HCT116 (cell line): Measurements from ENCODE around the gene EYA4. TPM values are rescaled to one million over a fixed set of nuclear protein-coding genes. Genes with fewer than 3 reads are reported as not detected.

ENCODE experiments used
- ATAC-seq: fragments of 200-7000 bp; cut with Tn5 transposase; 2 replicates; pipeline ENCODE4 v1.9.1; 2020; ENCODE audit warnings: mild to moderate bottlenecking, moderate library complexity
- BruUV-seq: library from RNA; stranded (reverse); fragments of 400-500 nt; replicated peaks from 2 replicates; lab custom pipeline; 2021; lab: Mats Ljungman, UMichigan
- CTCF ChIA-PET: fragments of 300-600 bp; sonication (Branson Sonifier 250); formaldehyde crosslinking; loops from one replicate; lab custom pipeline; 2021; ENCODE audit warnings: antibody characterized with exemption; lab: Charles Lee
- POLR2A ChIA-PET: fragments of 300-600, 350-600 bp; sonication (Branson Sonifier 250); formaldehyde crosslinking; loops from one replicate; lab custom pipeline; 2021; ENCODE audit warnings: antibody characterized with exemption; lab: Charles Lee
- RAD21 ChIA-PET, 2 experiments: fragments of 300-600 bp; sonication (Branson Sonifier 250); formaldehyde crosslinking; loops; one replicate each; lab custom pipeline; 2023; ENCODE audit warnings: low total read pairs in 2 of 2; ENCODE audit not compliant: uncharacterized antibody in 2 of 2, unreplicated experiment in 2 of 2, low non-redundant PET in 1 of 2; lab: Charles Lee
- DNase-seq: peaks from one replicate; pipeline ENCODE4 v3.0.0-alpha.2; 2010; ENCODE audit warnings: low read depth, low spot score
- H2AFZ ChIP-seq: fragments of 200-600 bp; shearing (Covaris generic), sonication (generic); 2 replicates; pipeline ENCODE4 v1.6.1; 2017; ENCODE audit warnings: low read depth, mixed run types, mixed read lengths, antibody characterized with exemption, low read length; ENCODE audit not compliant: poor library complexity, severe bottlenecking
- H3K27ac ChIP-seq: 2 replicates; pipeline ENCODE4 v1.5.1; 2012; ENCODE audit warnings: low read depth, low read length
- H3K27me3 ChIP-seq: fragments of 200-600 bp; sonication (generic); 2 replicates; pipeline ENCODE4 v1.6.1; 2016; ENCODE audit warnings: mixed run types, low read length, mixed read lengths; ENCODE audit not compliant: insufficient read depth
- H3K36me3 ChIP-seq, 2 experiments: fragments of 200-500 bp in 1 of 2; fragments of 200-600 bp in 1 of 2; sonication (Bioruptor generic) in 1 of 2; sonication (generic) in 1 of 2; 2 replicates each; pipeline versions ENCODE4 v1.5.1 to v1.6.1; 2014 to 2016; ENCODE audit warnings: low read length in 2 of 2, inconsistent platforms in 1 of 2, mixed read lengths in 1 of 2, mixed run types in 1 of 2; ENCODE audit not compliant: insufficient read depth in 2 of 2, control insufficient read depth in 1 of 2
- H3K4me1 ChIP-seq, 2 experiments: fragments of 200-600 bp in 1 of 2; sonication (generic) in 1 of 2; 2 replicates each; pipeline versions ENCODE4 v1.5.1 to v1.6.1; 2012 to 2017; ENCODE audit warnings: low read length in 2 of 2, inconsistent platforms in 1 of 2, mild to moderate bottlenecking in 1 of 2, mixed read lengths in 1 of 2, mixed run types in 1 of 2, moderate library complexity in 1 of 2; ENCODE audit not compliant: insufficient read depth in 2 of 2, control insufficient read depth in 1 of 2
- H3K4me2 ChIP-seq: fragments of 200-600 bp; sonication (generic); 2 replicates; pipeline ENCODE4 v1.6.1; 2017; ENCODE audit warnings: mixed run types, low read length, mixed read lengths
- H3K4me3 ChIP-seq, 2 experiments: fragments of 200-600 bp in 1 of 2; sonication (generic) in 1 of 2; replicated peaks in 1 of 2; 2 replicates each; pipeline ENCODE4 v1.5.1; 2011 to 2016; ENCODE audit warnings: low read length in 2 of 2, control low read depth in 1 of 2, low read depth in 1 of 2, mild to moderate bottlenecking in 1 of 2, mixed read lengths in 1 of 2, mixed run types in 1 of 2
- H3K79me2 ChIP-seq: fragments of 200-600 bp; sonication (generic); 2 replicates; pipeline ENCODE4 v1.6.1; 2017; ENCODE audit warnings: mild to moderate bottlenecking, mixed run types, low read length, moderate library complexity, mixed read lengths; ENCODE audit not compliant: insufficient read depth
- H3K9ac ChIP-seq: fragments of 200-600 bp; sonication (generic); 2 replicates; pipeline ENCODE4 v1.6.1; 2016; ENCODE audit warnings: low read length, mixed read lengths
- H3K9me2 ChIP-seq: fragments of 200-600 bp; sonication (generic), shearing (Covaris generic); 2 replicates; pipeline ENCODE4 v1.6.1; 2017; ENCODE audit warnings: mixed run types, mild to moderate bottlenecking, moderate library complexity; ENCODE audit not compliant: insufficient read depth
- H3K9me3 ChIP-seq, 2 experiments: fragments of 200-500 bp in 1 of 2; fragments of 200-600 bp in 1 of 2; sonication (Bioruptor generic) in 1 of 2; sonication (generic) in 1 of 2; 2 replicates each; pipeline ENCODE4 v1.6.1; 2014 to 2017; ENCODE audit warnings: low read length in 2 of 2, mixed read lengths in 2 of 2, inconsistent platforms in 1 of 2, low read depth in 1 of 2, mild to moderate bottlenecking in 1 of 2, mixed run types in 1 of 2, moderate library complexity in 1 of 2; ENCODE audit not compliant: control insufficient read depth in 1 of 2, insufficient read depth in 1 of 2
- H4K20me1 ChIP-seq: fragments of 200-600 bp; sonication (generic), shearing (Covaris generic); 2 replicates; pipeline ENCODE4 v1.6.1; 2017; ENCODE audit warnings: mixed run types, mild to moderate bottlenecking, moderate library complexity; ENCODE audit not compliant: insufficient read depth
- CBX3 ChIP-seq: IDR thresholded peaks from 2 replicates; pipeline ENCODE4 v1.6.1; 2012; ENCODE audit warnings: low read depth
- CTCF ChIP-seq, 3 experiments: fragments of 200-600 bp in 1 of 3; sonication (generic) in 1 of 3; IDR thresholded peaks in 2 of 3; conservative IDR thresholded peaks in 1 of 3; 2 replicates each; pipeline ENCODE4 v1.5.1; 2012 to 2017; ENCODE audit warnings: low read depth in 2 of 3, low read length in 2 of 3, antibody characterized with exemption in 1 of 3, borderline replicate concordance in 1 of 3, control low read depth in 1 of 3, mild to moderate bottlenecking in 1 of 3, mixed read lengths in 1 of 3, mixed run types in 1 of 3, moderate library complexity in 1 of 3; ENCODE audit not compliant: insufficient read depth in 1 of 3
- EZH2 ChIP-seq: fragments of 200-600 bp; sonication (generic); IDR thresholded peaks from 2 replicates; pipeline ENCODE4 v1.6.1; 2017; ENCODE audit warnings: antibody characterized with exemption, mixed run types
- EZH2phosphoT487 ChIP-seq: fragments of 200-600 bp; IDR thresholded peaks from 2 replicates; pipeline ENCODE4 v1.6.1; 2018; ENCODE audit warnings: antibody characterized with exemption, borderline replicate concordance
- REST ChIP-seq: IDR thresholded peaks from 2 replicates; pipeline ENCODE4 v1.6.1; 2012; ENCODE audit warnings: low read depth
- SRF ChIP-seq: IDR thresholded peaks from 2 replicates; pipeline ENCODE4 v1.6.1; 2012; ENCODE audit warnings: low read depth
- ZBTB33 ChIP-seq: IDR thresholded peaks from 2 replicates; pipeline ENCODE4 v1.6.1; 2011; ENCODE audit warnings: mild to moderate bottlenecking, low read length, moderate library complexity; ENCODE audit not compliant: insufficient replicate concordance; ENCODE audit errors: extremely low read depth
- ZNF274 ChIP-seq: fragments of 200-500 bp; sonication (Bioruptor generic); IDR thresholded peaks from 2 replicates; pipeline ENCODE4 v1.6.1; 2014; ENCODE audit warnings: mild to moderate bottlenecking, low read depth, low read length, inconsistent platforms
- intact Hi-C: fragments of 100-400 bp; cut with micrococcal nuclease; formaldehyde crosslinking; loops from 2 replicates; pipeline ENCODE4 v1.10.0; 2022
- total RNA-seq: library from RNA; stranded (reverse); gene quantifications from one replicate; pipeline ENCODE4 v1.2.1, GENCODE V29; 2021; ENCODE audit not compliant: unreplicated experiment

Gene EYA4
- total RNA-seq, 1 experiment from 2014 or later, result not detected

- no TSS peak for BruUV-seq
- ATAC-seq, result no peak
- H3K79me2 ChIP-seq, result no peaks in the 10 kb centered on the region
- no peak overlapping the region for H2AFZ ChIP-seq
- H3K36me3 ChIP-seq, result no peaks in the 10 kb centered on the region
- H3K9me3 ChIP-seq, result no peaks in the 10 kb centered on the region
- TF ChIP-seq EZH2phosphoT487 (no peak), CTCF (IDR thresholded peaks at IDR 0.05 in 2 of 3, conservative IDR thresholded peaks at IDR 0.05 in 1 of 3; ENCODE audit: borderline replicate concordance in 1 of 3, insufficient read depth in 1 of 3, low read depth in 2 of 3, low read length in 2 of 3) (no peak), ZNF274 (no peak), REST (no peak), SRF (no peak), EZH2 (no peak), ZBTB33 (no peak), CBX3 (no peak)
- no peaks in the 10 kb centered on the region for H4K20me1 ChIP-seq
- H3K4me3 ChIP-seq, result no peak overlapping the region
- no peak for DNase-seq
- POLR2A ChIA-PET, result no interaction called here
- H3K27me3 ChIP-seq, result peaks cover 6% of the 10 kb centered on the region; the same call in 1 of the 2 replicates
- H3K9ac ChIP-seq, result no peak overlapping the region
- intact Hi-C loops, result no loop called here
- no peaks in the 10 kb centered on the region for H3K4me1 ChIP-seq
- RAD21 ChIA-PET, result no interaction called here
- CTCF ChIA-PET, result no interaction called here
- no peaks in the 10 kb centered on the region for H3K9me2 ChIP-seq
- no peak overlapping the region for H3K27ac ChIP-seq
- H3K4me2 ChIP-seq, result no peak overlapping the region
These were observed 107.7 kb downstream of the EYA4 start for GRCh38 chr6:133348846-133349245.
